HG03066 (cell line): ENCODE measurements around the gene MAP3K4.

Experiments
- ATAC-seq: cut with Tn5 transposase; IDR thresholded peaks from one replicate; pipeline ENCODE4 v1.9.1; 2021; ENCODE audit warnings: low read depth; ENCODE audit not compliant: unreplicated experiment

The MAP3K4 gene

GRCh38 chr6:160991406-160992060 lies at the start of gene MAP3K4:
TSS of gene MAP3K4 (plus strand) at chr6:160991769. CDS start at chr6:160991932, 163 bp downstream.
- ATAC-seq, result peak; percentile 74

DNA sequence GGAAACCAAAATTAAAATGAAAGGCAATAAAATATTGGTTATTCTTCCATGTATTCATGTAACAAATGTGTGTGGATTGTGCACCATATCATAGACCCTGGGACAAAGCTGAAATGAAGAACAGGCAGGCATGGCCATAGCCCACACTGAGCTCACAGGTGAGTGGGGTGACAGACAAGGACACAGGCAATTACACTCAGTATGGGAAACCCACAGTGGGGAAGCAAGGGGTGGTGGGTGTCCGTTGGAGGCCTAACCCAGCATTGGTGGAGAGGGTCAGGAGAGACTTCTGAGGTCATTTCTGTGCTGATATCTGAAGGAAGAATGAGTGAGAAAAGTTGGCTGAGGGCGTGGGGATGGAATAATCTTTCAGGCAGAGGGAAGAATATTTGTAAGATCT lies 47.6 kb upstream of the MAP3K4 start:
- no peak for ATAC-seq

GRCh38 chr6:160945516-160946177 lies 45.9 kb upstream of the MAP3K4 start:
- no peak for ATAC-seq

- no peak for ATAC-seq
Observed at GRCh38 chr6:160949531-160949930, 42.0 kb upstream of the MAP3K4 start.

- no peak for ATAC-seq
Observed at GRCh38 chr6:160950507-160950906, 41.1 kb upstream of the MAP3K4 start.

DNA sequence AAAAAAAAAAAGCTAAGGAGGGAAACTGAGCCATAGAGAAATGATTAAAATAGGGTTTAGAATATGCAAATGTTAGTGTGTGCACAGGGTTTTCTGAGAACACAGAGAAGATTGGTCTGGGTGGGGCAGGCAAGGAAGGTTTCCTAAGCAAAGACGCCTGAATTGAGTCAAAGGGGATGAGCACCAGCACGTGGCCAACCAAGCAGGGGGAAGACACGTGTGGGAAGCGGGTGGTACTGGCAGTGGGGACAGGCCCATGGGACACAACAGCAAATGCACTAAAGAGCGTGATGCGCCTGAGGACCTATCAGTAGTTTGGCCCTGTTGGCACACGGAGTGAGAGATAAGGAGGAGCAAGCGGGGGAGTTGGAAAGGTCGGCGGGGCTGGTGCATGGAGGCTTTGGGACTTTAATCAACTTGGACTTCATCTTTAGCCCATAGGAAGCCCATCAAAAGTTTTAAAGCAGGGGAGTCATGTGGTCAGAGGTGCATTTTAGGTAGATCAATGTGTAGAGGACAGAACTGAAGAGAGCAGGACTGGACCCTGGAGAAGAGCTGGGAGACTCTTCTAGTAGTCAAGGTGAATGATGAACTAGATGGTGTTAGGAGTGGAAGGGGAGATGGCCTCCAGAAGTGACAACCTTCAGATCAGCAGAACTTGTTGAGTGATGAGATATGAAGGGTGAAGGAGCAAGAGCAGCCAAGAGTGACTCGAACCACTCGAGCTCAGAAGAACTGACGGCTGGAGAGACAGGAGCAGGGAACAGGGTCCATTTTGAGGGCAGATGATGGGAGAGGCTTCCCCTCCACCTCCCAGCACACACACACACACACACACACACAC lies 40.2 kb upstream of the MAP3K4 start:
- no peak for ATAC-seq

- ATAC-seq, result no peak
Observed at GRCh38 chr6:160952633-160953281, 38.8 kb upstream of the MAP3K4 start.

- no peak for ATAC-seq
Observed at GRCh38 chr6:160955508-160956295, 35.9 kb upstream of the MAP3K4 start.

DNA sequence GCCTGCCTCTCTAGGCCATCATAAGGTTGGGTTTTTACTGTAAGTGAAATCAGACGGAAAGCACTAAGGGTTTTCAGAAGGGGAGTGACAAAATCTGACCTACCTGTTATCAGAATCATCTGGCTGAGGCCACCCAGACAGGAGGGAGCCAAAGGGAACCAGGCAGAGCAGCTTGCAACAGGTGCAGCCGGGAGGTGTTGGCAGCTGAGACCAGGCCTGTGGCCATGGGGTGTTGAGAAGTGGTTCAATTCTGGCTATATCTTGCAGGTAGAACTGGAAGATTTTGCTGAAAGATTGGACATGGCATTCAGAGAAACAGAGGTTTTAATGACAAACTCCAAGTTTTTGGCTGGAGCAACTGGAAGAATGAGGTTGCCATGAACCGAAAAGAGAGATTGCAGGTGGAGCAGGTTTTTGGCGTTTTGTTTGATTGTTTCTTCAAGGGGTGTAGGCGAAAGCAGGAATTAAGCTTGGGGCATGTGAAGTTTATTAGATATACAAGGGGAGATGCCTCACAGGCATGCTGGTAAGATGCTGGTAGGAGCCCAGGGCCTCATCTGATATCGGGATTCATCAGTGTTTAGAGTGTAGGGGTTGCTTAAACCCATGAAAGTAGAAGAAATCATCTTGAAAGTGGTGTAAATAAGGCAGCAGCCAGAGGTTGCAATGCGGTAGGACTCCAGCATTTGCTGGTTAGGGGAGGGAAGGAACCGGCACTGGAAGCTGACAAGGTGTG lies 35.1 kb upstream of the MAP3K4 start:
- no peak for ATAC-seq

DNA sequence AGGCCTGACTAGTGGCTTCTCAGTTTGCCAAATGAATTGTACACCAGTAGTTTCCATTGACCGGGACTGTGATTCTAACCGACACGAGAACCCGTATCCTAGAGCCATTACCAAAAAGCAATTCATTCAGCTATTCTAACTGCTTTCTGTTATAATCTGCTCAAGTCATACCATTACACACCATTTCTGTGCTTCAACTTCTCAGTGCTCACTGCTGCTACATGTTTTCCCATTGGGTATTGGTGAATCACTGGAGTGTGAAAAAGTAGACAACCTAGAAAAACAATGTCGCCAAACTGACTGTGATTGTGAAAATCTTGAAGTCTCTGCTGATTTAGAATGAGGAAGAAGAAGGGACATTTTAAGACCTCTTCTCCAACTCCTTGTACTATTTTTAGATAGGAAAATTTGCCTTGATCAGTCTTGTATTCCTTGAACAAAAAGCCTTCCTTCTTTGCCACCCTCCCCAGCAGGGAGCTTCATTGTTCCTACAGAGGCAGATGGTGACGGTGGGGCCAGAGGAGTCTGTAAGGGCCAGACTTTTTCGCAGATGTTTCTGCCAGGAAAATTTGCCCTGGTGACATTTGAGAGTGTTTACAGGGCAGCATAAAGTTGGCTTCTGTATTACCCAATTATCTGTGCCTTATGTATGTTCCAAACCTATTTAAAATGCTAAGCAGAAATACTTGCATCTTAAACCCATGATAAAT lies 31.7 kb upstream of the MAP3K4 start:
- no peak for ATAC-seq

- no peak for ATAC-seq
Observed at GRCh38 chr6:160960839-160961238, 30.7 kb upstream of the MAP3K4 start.

GRCh38 chr6:160962835-160963623 lies 28.5 kb upstream of the MAP3K4 start:
- no peak for ATAC-seq

DNA sequence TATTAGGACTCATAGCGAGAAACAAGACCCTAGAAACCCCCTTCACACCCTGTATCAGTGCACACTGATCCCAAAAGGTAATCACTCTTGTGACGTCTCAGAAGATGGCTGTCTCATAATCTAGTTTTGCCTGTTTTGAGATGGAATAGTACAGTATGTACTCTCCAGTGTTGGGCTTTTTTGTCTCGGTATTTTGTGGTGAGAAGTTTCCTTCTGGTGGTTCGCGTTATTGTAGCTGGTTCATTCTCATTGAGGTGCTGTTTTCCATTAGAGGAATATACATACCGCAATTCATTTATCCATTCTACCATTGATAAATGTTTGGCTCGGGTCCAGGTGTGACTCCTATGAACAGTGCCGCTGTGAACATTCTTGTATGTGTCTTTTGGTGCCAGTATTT lies 27.9 kb upstream of the MAP3K4 start:
- no peak for ATAC-seq

DNA sequence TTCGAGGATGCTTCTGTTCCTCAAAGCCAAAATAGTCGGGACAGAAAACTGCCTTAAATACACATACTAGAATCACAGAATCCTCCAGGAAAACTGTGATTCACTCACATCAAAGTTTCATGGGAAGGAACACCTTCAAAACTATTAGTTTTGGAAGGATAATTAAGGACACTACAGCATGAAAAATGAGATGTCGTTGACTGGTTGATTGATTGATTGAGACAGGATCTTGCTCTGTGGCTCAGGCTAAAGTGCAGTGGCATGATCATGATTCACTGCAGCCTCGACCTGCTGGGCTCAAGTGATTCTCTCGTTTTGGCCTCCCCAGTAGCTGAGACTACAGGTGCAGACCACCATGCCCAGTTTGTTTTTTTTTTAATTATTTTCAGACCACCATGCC lies 25.7 kb upstream of the MAP3K4 start:
- ATAC-seq, result no peak

- no peak for ATAC-seq
Observed at GRCh38 chr6:160966493-160967229, 24.9 kb upstream of the MAP3K4 start.

DNA sequence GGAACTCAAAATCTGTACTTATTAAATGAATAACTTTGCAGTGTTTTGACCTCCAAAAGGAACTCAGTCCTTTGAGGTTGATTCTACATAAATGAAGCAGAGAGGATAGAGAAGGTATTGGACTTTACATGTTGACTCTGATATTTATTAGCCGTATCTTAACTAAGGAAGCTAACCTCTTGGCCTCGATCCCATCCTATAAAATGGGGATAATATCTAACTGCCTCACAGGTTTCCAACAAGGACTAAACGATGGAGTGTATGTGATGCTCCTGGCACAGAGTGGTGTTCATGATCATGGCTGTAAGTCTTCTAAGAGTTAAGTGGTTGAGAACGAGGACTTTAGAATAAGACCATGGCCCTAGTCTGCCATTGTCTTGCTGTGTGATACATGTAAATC lies 24.2 kb upstream of the MAP3K4 start:
- no peak for ATAC-seq

- no peak for ATAC-seq
Observed at GRCh38 chr6:160967833-160968232, 23.7 kb upstream of the MAP3K4 start.

- no peak for ATAC-seq
Observed at GRCh38 chr6:160971171-160971570, 20.4 kb upstream of the MAP3K4 start.
